ENCODE data around the gene GGACT.

- TF ChIP-seq CTCF (IDR thresholded peaks at IDR 0.05; ENCODE audit: poor library complexity) (no peak), EZH2 (IDR thresholded peaks at IDR 0.05; ENCODE audit: borderline replicate concordance) (no peak), EZH2phosphoT487 (IDR thresholded peaks at IDR 0.05; ENCODE audit: low read depth, severe bottlenecking, unreplicated experiment) (no peak)
Observed at GRCh38 chr13:100602493-100603111, 14.0 kb upstream of the GGACT start.

All from hepatocyte (in vitro differentiated cells).